T-helper 1 cell treated with Interleukin-12 subunit alpha and Interleukin-12 subunit beta and Interleukin-4 antibody, amounts not matched to agents 30 ng/mL and 1 ng/mL, for 36 hours (primary cell): ENCODE data around the gene GNRH2. TPM values are rescaled to one million over a fixed set of nuclear protein-coding genes. Genes with fewer than 3 reads are reported as not detected.

Experiments
- intact Hi-C: fragments of 100-400 bp; cut with micrococcal nuclease; formaldehyde crosslinking; loops from one replicate; pipeline ENCODE4 v1.15.1; 2024
- total RNA-seq: library from RNA; stranded (reverse); gene quantifications from 2 replicates; pipeline ENCODE4 v1.2.3, GENCODE V29; 2022

GNRH2 gene
- total RNA-seq, 1 donor from 2014 or later, result 1.3 TPM

DNA sequence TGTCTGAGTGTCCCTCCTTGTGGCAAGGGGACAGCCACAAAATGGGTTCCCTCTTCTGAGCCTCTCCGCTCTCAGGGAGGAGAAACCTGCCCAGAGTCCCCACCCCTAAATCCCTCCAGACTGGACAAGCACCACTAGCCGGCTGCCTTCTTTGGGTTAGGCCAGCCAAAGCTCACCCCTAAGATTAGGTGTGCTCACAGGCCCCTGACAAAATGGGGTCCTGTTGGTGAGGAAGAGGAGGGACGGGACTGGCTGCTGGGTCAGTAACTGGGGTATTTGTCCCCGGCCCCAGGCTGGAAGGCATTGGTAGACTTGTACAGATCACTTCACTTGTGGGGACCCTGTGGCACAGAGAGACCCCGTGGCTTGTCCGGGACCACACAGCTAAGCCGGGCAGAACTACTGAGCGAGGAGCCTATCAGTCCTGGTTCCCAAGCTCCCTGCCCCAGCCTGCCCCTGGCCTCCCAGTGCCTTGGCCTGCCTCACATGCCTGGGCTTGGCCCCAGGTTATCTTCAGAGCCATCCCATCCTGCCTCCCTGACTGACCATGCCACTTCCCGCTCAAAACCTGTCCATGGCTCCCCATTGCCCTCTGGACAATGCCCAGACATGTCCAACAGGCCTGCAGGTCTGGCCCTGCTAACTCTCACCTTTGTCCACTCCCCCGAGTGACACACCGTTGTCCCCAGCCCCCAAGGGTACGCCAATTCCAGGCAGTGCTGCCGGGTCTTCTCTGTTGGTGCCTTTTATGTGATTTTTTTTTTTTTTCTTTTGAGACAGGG is 51.6 kb downstream of the GNRH2 start:
- intact Hi-C loops, result no loop called here

Other genes starting within 250 kb of the GNRH2 start
- 0.49 and 0.51 TPM in 2 replicates for gene CPXM1, start 243.0 kb upstream of the GNRH2 start, total RNA-seq
- not detected in 2 replicates for gene C20orf141, start 228.6 kb upstream of the GNRH2 start, total RNA-seq
- not detected in 2 replicates for gene TMEM239, start 227.3 kb upstream of the GNRH2 start, total RNA-seq
- gene PCED1A, start 203.0 kb upstream of the GNRH2 start, total RNA-seq, result 23.0 TPM in 2 replicates
- gene VPS16, start 202.9 kb upstream of the GNRH2 start, total RNA-seq, result 61.1 and 63.6 TPM in 2 replicates
- gene PTPRA, start 170.1 kb upstream of the GNRH2 start, total RNA-seq, result 67.0 and 68.5 TPM in 2 replicates
- gene MRPS26, start 2.4 kb downstream of the GNRH2 start, total RNA-seq, result 37.7 and 39.5 TPM in 2 replicates
- gene OXT, start 28.0 kb downstream of the GNRH2 start, total RNA-seq, result 0.61 TPM in 1 of 2 replicates, not detected in the other
- gene AVP, start 41.1 kb downstream of the GNRH2 start, total RNA-seq, result not detected in 2 replicates
- 26.8 and 28.1 TPM in 2 replicates for gene FASTKD5, start 116.2 kb downstream of the GNRH2 start, total RNA-seq
- gene UBOX5, start 116.2 kb downstream of the GNRH2 start, total RNA-seq, result 7.6 and 9.0 TPM in 2 replicates
- 0.69 and 0.88 TPM in 2 replicates for gene LZTS3, start 129.9 kb downstream of the GNRH2 start, total RNA-seq
- gene DDRGK1, start 161.1 kb downstream of the GNRH2 start, total RNA-seq, result 54.0 and 55.2 TPM in 2 replicates
- gene ITPA, start 165.9 kb downstream of the GNRH2 start, total RNA-seq, result 69.3 and 84.9 TPM in 2 replicates
- 1.6 and 1.9 TPM in 2 replicates for gene SLC4A11, start 195.6 kb downstream of the GNRH2 start, total RNA-seq